ENCODE data around the gene SERPINI2.

The SERPINI2 gene, protein sequence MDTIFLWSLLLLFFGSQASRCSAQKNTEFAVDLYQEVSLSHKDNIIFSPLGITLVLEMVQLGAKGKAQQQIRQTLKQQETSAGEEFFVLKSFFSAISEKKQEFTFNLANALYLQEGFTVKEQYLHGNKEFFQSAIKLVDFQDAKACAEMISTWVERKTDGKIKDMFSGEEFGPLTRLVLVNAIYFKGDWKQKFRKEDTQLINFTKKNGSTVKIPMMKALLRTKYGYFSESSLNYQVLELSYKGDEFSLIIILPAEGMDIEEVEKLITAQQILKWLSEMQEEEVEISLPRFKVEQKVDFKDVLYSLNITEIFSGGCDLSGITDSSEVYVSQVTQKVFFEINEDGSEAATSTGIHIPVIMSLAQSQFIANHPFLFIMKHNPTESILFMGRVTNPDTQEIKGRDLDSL

DNA sequence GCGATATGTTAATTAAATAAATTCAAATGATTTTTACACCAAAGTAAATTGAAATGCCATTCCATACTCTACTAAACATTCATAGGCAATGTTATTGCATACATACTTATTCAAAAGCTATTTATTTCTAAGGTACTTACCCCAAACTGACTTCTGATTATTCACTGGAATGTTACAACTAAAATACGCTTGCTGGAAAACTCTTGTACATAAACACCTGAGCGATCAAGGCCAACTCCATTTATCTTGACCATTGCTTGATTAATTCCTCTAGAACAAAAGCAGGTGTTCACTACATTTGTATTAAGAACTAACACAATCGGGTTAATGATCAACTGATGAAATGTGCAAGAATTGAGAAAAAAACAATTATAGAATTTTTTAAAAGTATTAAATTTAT is at the start of gene SERPINI2:
SERPINI2 (minus strand) TSS at position 180 of the 400 bp plus-strand sequence. CDS start 2,208 bp downstream, outside the sequence.
- no peak for DNase-seq (ENCODE audit: low read depth in 2 of 2)

DNA sequence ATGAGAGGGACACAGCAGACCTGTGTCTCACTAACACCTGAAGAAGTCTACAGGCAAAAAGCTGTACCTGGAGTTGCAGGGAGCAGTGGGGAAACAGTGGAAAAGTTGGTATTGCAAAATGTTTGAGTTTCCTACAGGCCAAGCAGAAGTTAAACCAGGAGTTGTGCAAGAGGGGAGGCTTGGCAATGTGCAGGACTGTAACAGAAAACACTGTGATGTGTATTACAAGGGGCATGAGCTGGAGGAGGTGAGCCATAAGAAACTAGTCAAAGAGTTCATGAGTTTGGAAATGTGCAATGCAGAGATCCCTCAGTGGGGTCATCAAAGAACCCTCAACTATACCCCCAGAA is 47.1 kb upstream of the SERPINI2 start:
- DNase-seq (ENCODE audit: low read depth in 2 of 2), result no peak

DNA sequence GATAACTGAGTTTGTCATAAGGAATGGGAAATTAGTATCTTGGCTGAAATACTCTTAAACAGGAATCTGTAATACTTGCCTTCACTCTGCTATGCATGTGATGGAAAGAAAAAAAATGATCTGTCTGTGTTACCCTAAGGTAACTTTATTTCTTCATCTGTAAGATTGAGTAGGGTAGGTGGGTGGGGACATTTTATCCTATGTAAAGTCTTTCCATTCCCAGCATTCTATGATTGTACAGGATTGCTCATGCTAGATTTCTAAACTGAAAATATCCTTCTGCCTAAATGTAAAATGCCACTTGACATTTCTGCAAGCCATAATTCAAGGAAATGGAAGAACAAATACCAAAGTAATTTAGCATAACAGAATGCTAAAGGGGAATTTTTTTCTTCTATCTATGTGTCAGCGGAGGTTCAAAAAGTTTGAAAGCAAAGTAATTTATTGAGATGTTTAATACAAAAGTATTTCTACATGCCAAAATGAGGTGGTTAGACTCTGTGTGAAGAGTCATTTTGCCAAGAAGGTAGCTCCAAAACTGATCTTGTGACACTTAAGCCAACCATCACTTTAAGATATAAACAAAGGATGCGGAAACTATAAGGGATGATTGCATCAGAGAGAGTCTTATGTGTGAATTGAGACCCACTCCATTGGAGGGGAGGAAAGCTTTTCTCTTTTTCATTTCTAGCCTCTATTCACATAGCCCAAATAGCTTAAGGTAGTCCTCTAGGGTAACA is 46.6 kb upstream of the SERPINI2 start:
- no peak for DNase-seq (ENCODE audit: low read depth in 2 of 2)

DNA sequence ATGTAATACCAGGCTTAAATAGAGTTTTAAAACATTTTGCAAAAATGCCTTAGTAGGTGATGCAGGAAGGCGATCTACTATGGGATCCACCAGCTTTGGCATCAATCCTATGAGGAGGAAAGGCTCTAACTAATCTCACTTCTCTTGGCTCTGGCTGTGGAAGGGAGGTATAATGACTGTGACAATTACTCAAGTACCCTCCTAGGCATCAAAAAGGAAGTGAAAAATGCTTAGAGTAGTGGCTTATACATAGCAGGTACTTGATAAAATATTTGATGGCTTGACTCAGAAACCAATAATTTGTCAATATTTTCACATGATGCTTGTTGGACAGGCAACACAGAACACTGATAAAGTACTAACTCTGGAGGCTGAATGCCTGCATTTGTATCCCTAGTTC is 34.1 kb upstream of the SERPINI2 start:
- no peak for DNase-seq (ENCODE audit: low read depth in 2 of 2)

DNA sequence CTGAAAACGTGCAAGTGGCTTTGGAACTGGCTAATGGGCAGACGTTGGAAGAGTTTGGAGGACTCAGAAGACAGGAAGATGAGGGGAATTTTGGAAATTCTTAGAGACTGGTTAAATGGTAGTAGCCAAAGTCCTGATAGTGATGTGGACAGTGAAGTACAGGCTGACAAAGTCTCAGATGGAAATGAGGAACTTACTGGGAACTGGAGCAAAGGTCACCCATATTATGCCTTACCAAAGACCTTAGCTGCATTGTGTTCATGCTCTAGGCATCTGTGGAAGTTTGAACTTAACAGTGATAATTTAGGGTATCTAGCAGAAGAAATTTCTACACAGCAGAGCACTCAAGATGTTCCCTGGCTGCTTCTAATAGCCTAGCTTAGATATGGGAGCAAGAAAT is 28.6 kb upstream of the SERPINI2 start:
- DNase-seq (ENCODE audit: low read depth in 2 of 2), result no peak

DNA sequence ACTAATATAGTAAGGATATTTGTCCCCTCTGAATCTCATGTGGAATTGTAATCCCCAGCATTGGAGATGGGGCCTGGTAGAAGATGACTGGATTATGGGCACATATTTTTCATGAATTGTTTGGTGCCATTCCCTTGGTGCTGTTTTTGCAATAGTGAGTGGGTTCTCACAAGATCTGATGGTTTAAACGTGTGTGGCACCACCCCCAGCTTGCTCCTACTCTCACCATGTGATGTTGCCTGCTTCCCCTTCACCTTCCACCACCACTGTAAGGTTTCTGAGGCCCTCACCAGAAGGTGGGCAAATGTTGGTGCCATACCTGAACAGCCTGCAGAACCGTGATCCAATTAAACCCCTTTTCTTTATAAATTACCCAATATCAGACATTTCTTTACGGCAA is 28.1 kb upstream of the SERPINI2 start:
- no peak for DNase-seq (ENCODE audit: low read depth in 2 of 2)

DNA sequence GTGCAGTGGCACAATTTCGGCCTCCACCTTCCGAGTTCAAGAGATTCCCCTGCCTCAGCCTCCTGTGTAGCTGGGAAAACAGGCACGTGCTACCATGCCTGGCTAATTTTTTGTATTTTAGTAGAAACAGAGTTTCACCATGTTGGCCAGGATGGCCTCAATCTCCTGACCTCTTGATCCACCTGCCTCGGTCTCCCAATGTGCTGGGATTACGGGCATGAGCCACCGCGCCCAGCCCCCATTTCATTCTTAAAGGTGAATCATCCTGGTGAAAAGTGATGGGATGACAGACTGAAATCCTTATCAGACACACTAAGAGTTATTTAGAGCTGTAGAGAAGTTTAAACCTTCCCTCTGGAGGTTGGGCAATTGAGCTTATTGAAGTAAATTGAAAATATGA is 24.1 kb upstream of the SERPINI2 start:
- no peak for DNase-seq (ENCODE audit: low read depth in 2 of 2)

DNA sequence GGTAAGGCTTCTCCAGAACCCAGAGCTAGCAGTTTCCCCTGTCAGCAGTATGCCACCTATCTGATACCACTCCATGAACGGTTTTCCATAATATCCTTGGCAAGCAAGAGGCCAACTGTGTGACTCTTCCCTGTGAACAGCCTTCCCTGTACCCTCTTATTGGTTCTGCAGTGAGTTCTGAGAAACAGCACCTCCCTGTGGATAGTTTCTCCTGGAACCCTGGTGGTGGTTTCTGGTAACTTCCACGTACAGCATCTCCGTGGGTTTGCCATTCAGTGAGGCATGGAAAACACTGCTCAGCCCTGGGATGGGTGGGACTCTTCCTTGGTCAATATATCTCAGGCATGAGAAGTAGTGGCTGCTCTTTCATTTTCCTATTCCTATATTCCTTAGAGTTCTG is 19.4 kb upstream of the SERPINI2 start:
- DNase-seq (ENCODE audit: low read depth in 2 of 2), result no peak

DNA sequence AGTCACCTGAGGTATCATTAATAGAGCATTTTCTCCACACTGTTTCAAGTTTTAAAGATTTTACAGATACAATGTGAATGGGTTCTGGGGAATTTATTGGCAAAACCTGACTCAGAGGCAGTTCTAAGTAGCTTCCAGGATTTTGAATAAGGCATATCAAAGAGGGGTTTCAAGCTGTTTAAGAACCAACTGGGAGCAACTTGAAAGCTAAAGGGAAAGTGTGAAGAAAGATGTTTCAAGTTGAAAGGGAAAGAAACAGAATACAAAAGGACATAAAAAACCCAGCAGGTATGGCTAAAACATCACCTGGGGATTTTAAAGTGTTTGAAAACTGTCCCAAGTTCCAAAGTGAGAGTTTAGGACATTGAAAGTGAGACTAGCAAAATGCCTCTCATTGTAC is 17.8 kb upstream of the SERPINI2 start:
- DNase-seq (ENCODE audit: low read depth in 2 of 2), result no peak

DNA sequence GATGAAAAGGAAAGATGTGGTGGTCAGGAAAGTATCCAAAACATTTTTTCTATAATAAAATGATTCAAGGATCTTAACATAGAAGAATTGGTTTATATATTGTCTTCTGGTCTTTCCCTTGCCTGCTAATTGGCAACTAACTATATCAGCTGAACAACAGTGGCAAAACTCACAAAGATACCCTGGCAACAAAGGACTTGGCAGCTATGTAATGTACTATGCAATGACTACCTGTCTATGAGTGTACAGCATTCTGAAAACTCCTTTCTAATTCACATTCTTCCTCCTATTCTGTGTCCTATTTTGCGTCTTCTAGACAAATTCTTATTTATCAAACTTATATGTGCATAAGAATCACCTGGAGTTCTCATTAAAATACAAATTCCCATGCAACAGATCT is 15.7 kb upstream of the SERPINI2 start:
- no peak for DNase-seq (ENCODE audit: low read depth in 2 of 2)

DNA sequence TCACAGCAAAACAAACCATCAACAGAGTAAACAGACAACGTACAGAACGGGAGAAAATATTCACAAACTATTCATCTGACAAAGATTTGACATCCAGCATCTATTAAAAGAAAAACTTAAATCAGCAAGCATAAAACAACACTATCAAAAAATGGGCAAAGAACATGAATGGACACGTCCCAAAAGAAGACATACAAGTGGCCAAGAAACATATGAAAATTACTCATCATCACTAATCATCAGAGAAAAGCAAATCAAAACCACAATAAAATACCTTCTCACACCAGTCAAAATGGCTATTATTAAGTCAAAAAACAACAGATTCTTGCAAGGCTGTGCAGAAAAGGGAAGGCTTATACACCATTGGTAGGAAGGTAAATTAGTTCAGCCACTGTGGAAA is 13.7 kb upstream of the SERPINI2 start:
- no peak for DNase-seq (ENCODE audit: low read depth in 2 of 2)

DNA sequence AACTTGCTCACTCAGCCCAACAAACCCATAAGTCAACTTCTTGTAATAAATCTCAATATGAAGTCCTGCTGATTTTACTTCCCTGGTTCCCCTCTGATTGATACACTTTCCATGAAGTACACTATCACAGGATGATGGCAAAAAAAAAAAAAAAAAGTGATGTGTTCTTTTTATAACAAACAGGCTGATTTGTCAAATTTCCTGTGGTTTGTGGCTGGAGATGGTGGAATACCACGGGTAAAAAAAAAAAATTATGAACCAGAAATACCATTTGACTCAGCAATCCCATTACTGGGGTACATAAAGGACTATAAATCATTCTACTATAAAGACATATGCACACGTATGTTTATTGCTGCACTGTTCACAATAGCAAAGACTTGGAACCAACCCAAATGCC is 10.7 kb upstream of the SERPINI2 start:
- no peak for DNase-seq (ENCODE audit: low read depth in 2 of 2)

DNA sequence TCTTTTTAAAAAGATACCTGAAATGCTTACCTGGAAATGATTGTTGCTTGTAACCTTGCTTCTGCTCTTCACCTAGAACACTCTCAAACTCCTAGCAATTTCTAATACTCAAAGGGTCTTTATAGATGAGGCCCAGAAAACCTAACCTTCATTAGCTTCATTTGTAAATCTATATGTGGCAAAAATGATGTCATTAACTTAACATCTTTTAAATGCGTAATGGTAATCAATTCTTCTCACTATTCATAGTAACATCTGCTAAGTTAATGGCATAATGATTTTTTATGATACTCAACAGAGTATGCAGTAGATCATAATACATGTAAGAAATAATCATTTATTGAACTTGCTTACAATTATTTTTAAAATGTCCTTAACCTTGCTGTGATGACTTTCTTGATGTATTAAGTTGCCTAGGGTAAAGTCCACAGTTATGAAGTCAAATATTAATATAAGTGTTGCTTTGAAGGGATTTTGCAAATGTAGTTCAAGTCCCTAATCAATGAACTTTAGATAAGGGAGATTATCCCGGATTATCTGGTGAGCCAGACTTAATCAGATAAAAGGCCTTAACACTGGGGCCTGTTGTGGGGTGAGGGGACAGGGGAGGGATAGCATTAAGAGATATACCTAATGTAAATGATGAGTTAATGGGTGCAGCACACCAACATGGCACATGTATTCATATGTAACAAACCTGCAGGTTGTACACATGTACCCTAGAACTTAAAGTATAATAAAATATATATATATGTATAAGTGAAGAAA is 10.1 kb upstream of the SERPINI2 start:
- DNase-seq (ENCODE audit: low read depth in 2 of 2), result no peak

DNA sequence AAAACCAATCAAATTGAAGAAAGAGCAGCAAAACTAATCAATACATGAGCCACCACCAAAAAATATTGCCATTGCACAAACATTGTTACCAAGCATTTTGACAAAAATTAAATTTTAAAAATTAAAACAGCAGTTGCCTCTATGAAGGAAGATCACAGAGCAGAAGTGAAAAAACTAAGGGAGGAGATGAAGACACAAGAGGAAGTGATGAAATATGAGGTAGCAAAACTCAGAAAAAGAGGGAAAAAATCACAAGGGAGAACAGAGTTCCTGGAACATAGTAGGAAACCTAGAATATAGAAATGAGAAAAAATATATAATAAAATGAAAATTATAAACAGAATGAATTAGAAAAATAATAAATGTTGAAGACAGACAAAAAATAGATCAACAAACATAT is 7.3 kb upstream of the SERPINI2 start:
- no peak for DNase-seq (ENCODE audit: low read depth in 2 of 2)

DNA sequence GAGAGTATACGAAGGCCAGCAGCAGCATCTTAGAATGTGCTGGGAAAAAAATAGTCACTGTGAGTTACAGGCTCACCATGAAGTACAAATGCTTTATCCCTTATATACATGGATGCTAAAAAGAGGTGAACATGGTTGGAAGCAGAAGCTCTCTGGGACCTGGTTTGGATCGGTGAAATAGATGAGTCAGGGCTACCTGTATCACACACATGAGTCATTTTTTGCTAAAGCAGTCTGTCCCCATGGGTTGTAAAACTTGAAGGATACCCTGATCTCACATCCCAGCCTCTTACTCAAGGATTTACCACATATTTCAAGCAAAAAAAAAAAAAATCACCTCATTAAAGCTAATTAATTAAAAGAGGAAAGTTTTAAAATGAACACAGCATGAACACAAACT is 6.9 kb upstream of the SERPINI2 start:
- DNase-seq (ENCODE audit: low read depth in 2 of 2), result no peak

DNA sequence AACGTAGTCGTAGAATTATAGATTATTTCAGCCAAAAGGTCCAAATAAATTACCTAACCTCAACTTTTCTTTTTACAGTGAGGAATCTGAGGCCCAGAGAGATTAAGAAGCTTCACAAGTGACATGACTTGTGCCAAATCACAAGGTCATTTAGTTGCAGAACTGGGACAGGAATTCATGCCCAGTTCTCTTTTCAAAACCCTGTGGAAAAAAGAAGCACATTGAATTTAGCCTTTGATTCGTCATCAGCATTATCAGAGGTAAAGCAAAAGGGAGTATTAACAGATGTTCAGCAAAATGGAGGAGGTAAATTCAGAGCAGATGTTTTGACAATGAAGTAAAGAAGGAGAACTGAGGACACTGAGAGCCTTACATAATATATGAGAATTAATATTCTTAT is 4.5 kb downstream of the SERPINI2 start:
- no peak for DNase-seq (ENCODE audit: low read depth in 2 of 2)

DNA sequence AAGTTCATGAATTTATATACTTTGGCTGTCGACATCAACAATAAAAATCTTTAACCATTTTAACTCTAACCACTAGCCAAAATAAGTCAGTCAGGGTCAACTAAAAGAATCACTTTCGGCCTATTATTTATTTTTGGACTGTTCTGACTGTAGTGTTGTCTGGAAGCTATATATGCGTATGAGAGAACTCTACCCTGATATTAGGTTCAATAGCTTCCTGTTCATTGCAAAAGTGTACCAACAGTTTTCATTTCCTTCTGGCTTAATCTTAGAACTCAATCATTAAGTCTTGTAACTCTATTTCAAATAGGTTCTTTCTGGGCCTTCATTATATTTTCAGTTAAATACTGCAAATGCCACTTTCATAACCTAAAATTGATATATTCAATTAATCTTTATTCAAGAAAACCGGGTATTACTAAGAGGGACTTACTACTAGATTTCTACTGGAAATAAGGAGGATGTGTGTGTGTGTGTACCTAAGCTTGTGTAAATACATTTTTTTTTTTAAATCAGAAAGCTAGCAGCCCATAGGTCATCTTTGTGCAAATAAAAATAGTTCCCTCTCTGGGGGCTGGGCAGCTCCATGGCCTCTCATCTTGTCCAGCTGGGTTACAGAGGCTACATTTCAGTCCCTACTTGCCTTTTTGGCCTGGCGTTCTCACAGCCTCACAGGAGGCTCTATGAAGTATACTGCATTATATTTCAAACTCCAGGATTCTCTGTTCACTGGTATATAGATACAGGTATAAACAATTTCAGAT is 5.8 kb downstream of the SERPINI2 start:
- no peak for DNase-seq (ENCODE audit: low read depth in 2 of 2)

DNA sequence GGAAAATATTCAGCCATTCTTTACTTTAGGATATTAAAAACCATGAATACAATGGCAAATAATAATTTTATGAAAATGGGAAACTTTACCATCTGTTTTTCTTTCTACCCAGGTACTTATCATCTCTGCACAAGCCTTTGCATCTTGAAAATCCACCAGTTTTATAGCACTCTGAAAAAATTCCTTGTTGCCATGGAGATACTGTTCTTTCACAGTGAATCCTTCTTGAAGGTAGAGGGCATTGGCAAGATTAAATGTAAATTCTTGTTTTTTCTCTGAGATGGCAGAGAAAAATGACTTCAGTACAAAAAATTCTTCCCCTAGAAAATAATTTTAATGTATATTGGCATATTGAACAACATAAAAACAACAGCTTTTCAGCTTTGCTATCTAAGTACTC is 6.9 kb downstream of the SERPINI2 start:
- no peak for DNase-seq (ENCODE audit: low read depth in 2 of 2)

DNA sequence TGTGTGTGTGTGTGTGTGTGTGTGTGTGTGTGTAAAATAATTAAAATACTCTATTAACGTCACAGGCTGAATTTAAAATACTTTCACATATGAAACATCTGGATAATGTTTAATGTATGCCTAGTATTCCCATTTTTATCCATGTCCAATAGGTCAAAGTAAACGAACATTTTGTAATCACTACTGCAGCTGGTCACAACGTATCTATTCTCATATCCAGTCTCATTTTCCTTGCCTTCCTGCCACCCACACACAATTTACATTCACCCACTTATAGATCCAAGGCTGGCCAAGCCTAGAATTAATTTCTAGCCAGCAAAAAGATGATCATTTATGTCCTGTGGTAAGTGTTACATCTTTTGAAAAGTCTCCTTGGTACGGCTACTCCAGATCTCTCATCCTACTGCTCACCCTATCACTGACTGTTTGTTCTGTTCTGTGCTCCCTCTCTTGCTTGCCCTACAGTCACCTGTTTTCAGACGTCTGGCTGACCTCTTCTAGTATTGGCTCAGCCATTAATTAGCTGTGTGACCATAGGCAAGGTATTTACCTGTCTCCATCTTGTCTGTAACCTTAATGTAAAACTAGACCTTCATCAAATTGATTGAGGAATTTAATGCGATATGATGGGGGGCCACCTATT is 17.6 kb downstream of the SERPINI2 start:
- no peak for DNase-seq (ENCODE audit: low read depth in 2 of 2)

DNA sequence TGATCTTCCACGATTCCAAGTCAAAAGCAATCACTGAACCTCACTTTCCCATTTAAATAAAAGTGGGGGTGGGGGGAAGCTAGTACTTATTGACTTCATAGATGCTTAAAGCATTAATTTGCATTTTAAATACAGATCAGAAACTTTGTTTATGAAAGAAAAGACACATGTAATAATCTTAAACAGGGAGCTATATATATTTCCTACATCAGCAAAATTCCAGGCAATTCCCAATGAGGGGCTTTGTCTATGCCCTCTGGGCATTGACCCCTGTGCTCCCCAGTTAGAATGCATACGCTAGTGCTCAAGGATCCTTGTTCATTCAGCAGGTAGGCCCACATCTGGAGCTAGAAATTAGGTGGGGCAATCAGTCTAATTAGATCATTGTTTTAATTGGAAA is 20.0 kb downstream of the SERPINI2 start:
- no peak for DNase-seq (ENCODE audit: low read depth in 2 of 2)

DNA sequence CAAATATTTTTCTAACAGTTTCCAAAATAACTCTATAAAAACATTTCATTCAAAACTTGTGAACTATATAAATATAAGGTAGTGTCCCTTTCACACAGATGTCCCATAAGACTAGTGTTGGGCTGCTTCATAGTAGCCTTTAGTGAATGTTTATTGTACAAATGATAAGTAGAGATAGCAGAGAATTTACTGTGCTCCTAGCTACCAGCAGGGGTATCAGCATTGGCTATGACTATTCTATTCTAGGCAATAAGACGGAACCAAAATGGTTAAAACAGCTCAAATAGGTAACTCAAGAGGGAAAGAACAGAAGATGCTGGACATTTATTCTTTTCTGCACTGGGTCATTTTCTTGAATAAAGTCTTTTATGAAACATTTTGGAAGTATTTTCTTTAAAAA is 22.6 kb downstream of the SERPINI2 start:
- DNase-seq (ENCODE audit: low read depth in 2 of 2), result no peak
